ENCODE measurements around the gene GREB1.

GRCh38 chr2:11631462-11631861 is 97.6 kb downstream of the GREB1 start:
- no peak for TF ChIP-seq CTCF (IDR thresholded peaks at IDR 0.05; ENCODE audit: poor library complexity)
- TF ChIP-seq EZH2 (IDR thresholded peaks at IDR 0.05; ENCODE audit: borderline replicate concordance) = no peak
- no peak for TF ChIP-seq EZH2phosphoT487 (IDR thresholded peaks at IDR 0.05; ENCODE audit: low read depth, severe bottlenecking, unreplicated experiment)

Data from hepatocyte (in vitro differentiated cells).